GM18951 (cell line): Measurements from ENCODE around the gene GLIS1.

Experiments
- POLR2A ChIP-seq: IDR thresholded peaks from 4 replicates; pipeline ENCODE4 v1.6.1; 2011; ENCODE audit warnings: mild to moderate bottlenecking; ENCODE audit not compliant: insufficient read length, insufficient read depth; ENCODE audit errors: extremely low read depth
- in situ Hi-C: fragments of 300-500 bp; cut with MboI; formaldehyde crosslinking; loops from one replicate; pipeline ENCODE4 v1.12.0; 2022; ENCODE audit warnings: low sequenced_read_pairs, mixed read lengths, inconsistent platforms; ENCODE audit not compliant: unreplicated experiment

Gene GLIS1

DNA sequence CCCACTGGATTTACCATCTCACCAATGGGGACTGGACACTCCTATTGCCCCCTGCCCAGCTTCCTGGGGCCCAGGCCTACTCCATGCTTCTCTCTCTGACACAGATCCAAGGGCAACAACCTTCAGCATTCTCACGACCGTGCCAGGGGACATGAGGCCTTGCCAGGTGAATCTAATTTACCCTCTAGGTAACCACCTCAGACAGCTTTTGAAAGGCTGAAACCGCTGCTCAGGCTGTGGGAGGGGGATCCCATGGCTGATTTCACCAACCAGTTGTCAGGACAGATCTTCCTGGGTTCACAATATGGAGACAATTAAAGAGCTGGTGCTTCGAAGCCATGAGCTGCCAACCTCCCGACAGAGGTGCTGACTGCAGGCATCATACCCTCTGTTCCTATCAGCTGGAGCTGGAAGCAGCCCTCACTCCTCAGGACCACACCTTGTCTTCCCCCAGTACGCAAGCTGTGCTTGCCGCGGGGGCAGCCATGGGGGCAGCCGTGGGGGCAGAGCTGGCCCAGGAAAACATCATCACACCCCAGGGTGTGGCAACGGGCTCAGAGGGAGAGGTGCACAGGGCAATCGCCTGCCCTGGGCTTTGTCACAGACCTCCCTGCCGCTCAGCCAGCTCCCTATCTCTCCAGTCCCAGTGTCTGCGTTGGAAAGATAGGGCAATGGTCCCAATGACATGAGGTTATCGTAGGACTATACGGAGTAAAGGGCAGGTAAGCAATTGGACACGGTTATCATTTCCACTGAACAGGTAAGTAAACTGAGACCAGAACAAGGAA, 159.5 kb downstream of the GLIS1 start:
- in situ Hi-C loops = no loop called here
- TF ChIP-seq POLR2A = no peak

DNA sequence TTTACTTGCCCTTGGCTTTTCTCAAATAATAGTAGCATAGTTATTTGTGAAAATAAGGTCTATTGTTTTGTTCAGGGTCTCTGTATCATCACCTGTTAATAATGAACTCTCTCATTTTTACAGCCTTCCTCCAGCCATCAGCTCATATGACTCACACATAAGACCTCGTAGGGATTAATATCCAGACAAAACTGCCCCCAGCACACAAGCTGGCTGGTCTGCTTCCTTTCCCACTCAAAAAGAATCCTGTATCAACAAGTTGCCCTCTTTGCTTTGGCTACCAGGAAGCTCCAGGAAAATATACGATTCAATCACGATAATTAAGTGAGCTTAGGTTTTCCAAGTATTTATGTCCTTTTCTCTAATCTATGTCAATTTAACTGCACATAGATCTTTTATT, 160.6 kb downstream of the GLIS1 start:
- in situ Hi-C loops = no loop called here

DNA sequence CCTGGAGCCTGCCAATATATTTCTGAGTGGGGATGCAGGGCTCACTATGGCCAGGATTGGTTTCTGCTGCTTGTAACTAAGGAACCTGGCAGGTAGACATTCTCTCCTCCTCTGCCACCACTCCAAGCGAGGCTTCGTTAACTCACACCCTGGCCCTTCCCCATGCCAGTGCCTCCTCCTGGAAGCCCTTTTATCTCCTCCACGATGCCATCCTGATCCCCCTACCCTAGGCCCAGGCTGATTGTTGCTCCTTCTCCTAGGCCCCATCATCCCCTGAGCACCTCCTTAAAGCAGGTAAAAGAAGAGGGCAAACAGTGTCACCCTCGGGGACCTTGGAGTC, 161.2 kb downstream of the GLIS1 start:
- TF ChIP-seq POLR2A = no peak
- in situ Hi-C loops = no loop called here

More for the DNA sequence above, 160.6 kb downstream of the GLIS1 start:
- TF ChIP-seq POLR2A = no peak

DNA sequence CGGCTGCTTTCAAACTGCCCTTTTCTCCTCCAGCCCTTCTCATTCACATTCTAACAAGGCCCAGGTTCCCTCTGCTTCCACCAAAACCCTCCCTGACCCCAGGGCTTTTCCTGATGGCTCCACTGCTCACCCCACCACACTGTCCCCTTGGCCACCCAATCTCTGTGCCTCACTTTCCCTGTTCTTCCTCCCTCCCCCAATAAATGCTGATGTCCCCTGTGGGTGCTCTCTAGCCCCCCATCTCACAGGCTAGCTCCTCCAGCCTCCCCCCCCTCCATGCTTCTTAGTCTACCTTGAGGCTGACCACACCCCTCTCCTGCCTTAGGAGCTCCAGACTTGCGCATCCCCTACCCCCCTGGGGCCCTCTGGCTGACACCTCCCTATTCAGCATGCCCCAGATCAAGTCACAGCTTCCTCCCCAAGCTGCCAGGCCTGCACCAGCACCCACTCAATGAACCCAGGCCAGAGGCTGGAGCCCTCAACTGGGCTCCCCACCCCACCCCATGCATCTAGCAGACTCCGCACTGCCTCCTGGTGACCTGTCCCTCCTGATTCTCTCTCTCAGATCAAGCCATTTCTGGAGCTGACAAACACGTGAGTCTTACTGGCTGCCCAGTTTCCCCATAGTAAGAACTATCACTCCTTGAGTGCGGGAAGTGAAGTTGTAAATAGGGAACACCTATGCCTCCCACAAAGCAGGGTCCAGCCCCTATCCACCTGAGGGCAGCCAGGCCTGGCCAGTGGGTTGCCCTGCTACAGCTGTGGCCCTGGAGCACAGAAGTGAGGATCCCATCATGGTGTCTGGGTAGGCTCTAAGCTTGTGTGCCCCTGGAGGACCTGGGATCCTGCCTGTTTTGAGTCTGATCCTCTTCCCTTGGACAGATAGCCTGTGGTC, 161.9 kb downstream of the GLIS1 start:
- in situ Hi-C loops = no loop called here
- TF ChIP-seq POLR2A = no peak

DNA sequence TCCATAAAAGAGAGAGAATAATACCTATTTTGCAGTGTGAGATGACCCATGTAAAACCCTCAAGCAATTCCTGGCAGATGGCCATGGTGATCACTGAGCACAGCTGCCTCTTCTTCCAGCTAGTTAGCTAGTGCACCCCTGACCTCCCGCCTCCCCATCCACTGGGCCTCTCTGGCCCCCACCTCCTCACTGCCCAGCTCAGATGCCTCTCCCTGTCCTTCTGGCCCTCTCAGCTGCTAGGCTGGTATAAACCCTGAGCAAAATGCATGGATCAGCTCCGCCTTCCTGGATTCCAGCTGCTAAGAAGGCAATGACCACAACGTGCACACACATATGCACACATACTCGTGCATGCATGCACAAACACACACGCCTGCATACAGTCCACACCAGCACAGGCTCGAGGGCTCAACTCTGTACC, 162.6 kb downstream of the GLIS1 start:
- in situ Hi-C loops = no loop called here
- TF ChIP-seq POLR2A = no peak

DNA sequence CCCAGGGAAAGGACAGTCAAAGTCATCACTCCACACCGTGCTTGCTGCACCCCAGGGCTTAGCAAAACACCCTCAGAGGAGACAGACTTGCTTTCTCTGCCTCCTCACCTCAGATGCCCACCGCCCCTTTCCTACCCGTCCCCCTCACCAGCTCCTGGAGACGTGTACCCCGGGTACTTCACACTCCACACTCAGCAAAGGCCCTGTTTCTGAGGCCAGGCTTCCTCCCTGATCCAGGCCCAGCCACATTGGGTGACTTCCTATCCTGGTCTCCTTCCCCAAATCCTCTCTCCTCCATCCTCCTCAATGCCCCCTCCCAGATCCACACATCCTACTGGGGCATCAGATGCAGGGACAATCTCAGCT, 163.0 kb downstream of the GLIS1 start:
- TF ChIP-seq POLR2A = no peak
- in situ Hi-C loops = no loop called here

DNA sequence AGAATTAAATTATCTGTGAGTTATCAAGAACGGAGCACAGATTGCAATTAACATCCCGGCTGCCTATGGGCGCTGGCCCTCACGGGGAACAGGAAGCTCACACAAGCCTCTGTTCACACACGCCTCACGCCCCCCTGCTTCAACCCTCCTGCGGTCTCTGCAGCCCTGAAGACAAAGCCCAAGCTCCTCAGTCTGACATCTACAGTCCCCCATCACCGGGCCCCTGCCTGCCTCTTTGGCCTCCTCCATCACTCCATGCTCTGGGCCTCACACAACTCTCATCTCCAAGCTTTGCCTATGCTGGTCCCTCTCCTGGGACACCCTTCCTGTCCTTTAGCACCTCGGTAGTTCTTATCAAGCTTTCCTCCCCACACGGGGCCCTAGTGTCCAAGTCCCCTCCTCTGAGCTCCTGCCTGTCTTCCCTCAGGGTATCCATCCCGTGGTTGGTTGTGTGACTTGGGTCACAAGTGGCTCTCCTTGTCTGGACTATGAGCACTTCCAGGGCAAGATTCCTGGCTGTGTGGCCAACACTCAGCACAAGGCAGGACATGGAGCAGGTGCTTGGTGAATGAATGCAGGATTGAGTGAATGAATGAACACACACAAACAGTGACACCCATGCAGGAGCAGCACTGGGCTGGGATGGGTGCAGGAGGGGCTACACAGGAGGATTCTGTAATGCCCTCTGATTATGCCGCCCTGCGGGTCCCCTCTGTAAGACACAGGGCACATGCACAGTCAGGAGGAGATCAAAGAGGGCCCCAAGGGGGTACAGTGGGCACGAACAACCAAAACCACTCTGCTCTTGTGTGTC, 163.6 kb downstream of the GLIS1 start:
- no peak for TF ChIP-seq POLR2A
- in situ Hi-C loops = no loop called here

DNA sequence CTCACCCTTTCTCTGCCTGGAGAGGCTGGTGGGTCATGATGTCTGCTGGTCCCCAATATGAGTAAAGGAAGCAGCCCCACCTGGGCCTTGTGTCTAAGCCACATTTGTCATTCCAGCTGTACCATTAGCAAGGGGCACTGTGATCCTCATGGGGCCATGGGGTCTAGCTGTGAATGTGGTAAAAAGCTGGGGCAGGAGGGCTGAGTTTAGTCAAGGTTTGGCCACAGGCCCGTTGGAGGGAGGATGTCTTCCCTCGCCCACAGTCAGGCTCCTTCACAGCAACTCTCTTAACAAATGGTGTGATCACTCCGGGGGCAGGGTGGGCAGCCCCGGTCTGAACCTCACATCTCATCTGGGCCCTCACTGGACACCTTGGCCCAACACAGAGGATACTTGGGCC, 164.3 kb downstream of the GLIS1 start:
- in situ Hi-C loops = no loop called here
- no peak for TF ChIP-seq POLR2A

DNA sequence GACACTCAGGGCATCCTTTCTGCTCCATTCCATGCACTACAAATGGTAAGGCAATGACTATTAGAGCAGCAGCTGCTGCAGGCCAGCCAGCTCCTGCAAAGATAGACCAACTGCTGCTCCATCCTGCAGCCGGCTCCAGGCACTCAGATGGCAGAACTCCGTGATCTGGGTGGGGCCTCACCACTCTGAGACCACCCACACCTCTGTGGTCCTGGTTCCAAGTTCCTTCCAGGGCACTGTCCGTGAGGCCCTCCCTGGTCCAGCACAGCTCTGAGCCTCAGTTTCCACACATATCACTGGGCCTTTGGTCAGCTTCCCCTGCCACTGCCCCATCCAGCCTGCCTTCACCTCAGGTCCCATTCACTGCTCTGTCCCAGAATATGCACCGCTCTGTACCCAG, 165.0 kb downstream of the GLIS1 start:
- no peak for TF ChIP-seq POLR2A

DNA sequence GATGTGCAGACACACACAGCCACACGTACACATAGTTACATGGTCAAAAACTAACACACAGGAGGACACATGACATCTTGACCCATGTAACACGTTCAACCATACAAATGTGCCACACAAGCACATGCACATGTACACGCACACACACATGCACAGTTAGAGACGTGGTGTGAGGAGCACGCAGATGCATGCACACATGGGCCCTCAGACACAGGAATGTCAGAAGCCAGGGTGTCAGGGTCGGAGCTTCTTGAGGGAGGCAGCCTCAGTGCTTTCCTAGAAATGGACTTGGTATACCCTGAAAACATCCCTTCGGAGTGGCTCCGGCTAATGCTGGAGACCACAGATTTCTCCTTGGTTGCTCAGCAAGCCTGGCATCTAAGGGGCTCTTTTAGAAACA, 165.4 kb downstream of the GLIS1 start:
- in situ Hi-C loops = no loop called here
- TF ChIP-seq POLR2A = no peak

More for the DNA sequence above, 165.0 kb downstream of the GLIS1 start:
- in situ Hi-C loops = no loop called here

DNA sequence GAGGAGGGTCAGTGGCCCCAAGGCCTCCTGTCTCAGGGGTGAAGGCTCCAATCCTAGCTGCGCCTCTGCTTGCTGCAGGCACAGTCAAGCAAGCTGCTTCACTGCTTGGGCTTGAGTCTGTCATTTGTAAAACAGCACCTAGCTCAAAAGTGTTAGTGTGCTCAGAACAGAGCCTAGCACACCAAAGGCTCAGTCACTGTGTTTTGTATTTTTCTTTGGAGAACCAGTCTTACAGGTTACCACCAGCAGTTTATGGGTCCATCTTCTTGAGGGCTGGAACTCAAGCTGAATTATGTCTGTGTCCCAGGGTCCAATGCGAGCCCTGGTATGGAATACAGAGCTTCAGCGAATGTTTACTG, 166.2 kb downstream of the GLIS1 start:
- in situ Hi-C loops = no loop called here
- no peak for TF ChIP-seq POLR2A

DNA sequence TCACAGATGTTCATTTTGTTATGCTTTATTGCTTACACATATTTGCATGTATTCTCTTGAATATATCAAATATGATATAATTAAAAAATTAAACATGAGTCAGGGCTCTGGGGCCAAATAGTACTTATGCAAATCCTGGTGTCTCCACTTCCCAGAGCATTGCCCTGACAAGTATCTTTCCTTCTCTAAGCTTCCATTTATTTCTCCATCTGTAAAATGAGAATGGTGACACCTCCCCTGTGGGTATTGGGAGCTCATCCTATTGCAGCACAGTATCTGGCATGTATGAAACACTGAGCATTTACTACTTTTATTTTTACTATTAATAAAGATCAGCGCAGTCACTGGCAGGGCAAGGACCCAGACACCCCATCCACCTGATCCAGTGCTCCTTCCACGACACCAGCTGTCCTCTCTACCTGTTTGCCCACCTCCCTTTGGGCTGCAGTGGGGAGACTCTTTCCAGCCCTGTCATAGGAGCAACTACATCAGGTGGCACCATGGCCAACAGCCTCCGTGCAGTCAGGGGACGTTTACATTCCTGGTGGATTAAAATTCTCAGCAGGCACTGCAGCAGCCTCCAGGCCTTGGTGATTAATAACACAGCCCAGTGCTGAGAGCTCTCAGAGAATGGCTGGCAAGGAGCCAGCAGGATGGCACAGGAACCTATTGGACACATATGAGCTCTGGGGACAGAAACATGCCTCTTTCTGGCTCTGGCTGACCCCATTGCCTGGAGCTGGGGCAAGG, 166.7 kb downstream of the GLIS1 start:
- no peak for TF ChIP-seq POLR2A
- in situ Hi-C loops = no loop called here

DNA sequence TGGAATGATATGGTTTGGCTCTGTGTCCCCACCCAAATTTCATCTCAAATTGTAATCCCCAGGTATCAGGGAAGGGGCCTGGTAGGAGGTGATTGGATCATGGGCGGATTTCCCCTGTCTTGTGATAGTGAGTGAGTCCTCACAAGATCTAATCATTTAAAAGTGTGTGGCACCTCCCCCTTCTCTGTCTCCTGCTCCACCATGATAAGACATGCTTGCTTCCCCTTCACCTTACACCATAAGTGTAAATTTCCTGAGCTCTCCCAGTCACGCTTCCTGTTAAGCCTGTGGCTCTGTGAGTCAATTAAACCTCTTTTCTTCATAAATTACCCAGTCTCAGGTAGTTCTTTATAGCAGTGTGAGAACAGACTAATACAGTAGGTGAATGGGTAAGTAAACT, 170.4 kb downstream of the GLIS1 start:
- in situ Hi-C loops = no loop called here

More for the DNA sequence above, 170.4 kb downstream of the GLIS1 start:
- TF ChIP-seq POLR2A = no peak
